ENCODE measurements around the gene MTCP1. TPM values are rescaled to one million over a fixed set of nuclear protein-coding genes. Genes with fewer than 3 reads are reported as not detected.

MTCP1 gene
- total and polyA plus RNA-seq, 2 of the 8 experiments (the other 6 are each of a cell fraction or from before 2014, with no cell fraction given): 1.2 to 12.3 TPM

DNA sequence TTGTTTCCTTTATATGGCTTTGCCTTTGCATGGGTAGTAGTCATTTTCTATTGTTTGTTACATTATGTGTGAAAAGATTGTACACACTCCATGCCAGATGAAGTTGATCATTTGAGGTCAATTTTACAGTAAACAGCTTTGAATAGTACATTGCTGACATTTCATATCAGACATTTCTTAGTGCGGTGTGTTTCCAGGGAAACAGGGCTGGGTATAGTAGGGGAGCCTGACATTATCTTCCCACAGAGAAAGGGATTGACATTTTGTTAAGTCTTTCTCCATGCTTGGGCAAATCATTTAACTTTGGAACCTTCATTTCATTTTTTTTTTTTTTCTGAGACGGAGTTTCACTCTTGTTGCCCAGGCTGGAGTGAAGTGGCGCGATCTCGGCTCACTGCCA is 39.3 kb downstream of the MTCP1 start:
- Histone ChIP-seq H3K9me3 (ENCODE audit: insufficient read depth in 2 of 2, low read depth in 1 of 2, low read length in 1 of 2) (no peaks in the 10 kb centered on the region), H3K4me2 (ENCODE audit: insufficient read depth in 1 of 2, low read depth in 2 of 2, low read length in 2 of 2) (no peak overlapping the region), H3K27me3 (replicated peaks in 1 of 4; ENCODE audit: control insufficient read depth in 3 of 4, extremely low read depth in 1 of 4, insufficient read depth in 3 of 4, low read length in 3 of 4) (no peaks in the 10 kb centered on the region), H3K9ac (replicated peaks in 1 of 4; ENCODE audit: extremely low read depth in 1 of 4, low read depth in 3 of 4, low read length in 3 of 4) (no peak overlapping the region), H4K20me1 (replicated peaks in 1 of 2; ENCODE audit: control insufficient read depth in 1 of 2, insufficient read depth in 2 of 2, low read length in 2 of 2) (no peaks in the 10 kb centered on the region), H2BK120ac (replicated peaks; ENCODE audit: low read depth, low read length) (no peak overlapping the region), H2BK15ac (ENCODE audit: low read length) (no peak overlapping the region), H2BK5ac (ENCODE audit: low read depth, low read length) (no peak overlapping the region), H3K79me1 (ENCODE audit: low read depth, low read length) (no peaks in the 10 kb centered on the region), H2AFZ (ENCODE audit: low read length) (no peak overlapping the region), H2BK12ac (ENCODE audit: low read depth, low read length) (no peak overlapping the region), H4K8ac (ENCODE audit: extremely low read depth, insufficient read depth, low read length) (no peak overlapping the region), H3K4me1 (replicated peaks in 1 of 4; ENCODE audit: control insufficient read depth in 3 of 4, insufficient read depth in 4 of 4, low read length in 3 of 4) (peaks cover 0 to 3% (median under 1%) of the 10 kb centered on the region in 4 experiments; a peak in 2 of 7 replicates), H3K56ac (replicated peaks; ENCODE audit: insufficient read length, low read depth, low read length) (no peak overlapping the region), H3K27ac (ENCODE audit: low read depth, low read length) (no peak overlapping the region), H3K4ac (replicated peaks; ENCODE audit: insufficient read length, low read depth, low read length) (no peak overlapping the region), H3K79me2 (ENCODE audit: control insufficient read depth in 1 of 2, insufficient read depth in 2 of 2, low read length in 2 of 2) (peaks cover 0 to 22% of the 10 kb centered on the region in 2 experiments; a peak in 2 of 4 replicates), H4K91ac (replicated peaks; ENCODE audit: insufficient read length, low read length) (no peak overlapping the region), H3K14ac (ENCODE audit: insufficient read length) (no peak overlapping the region), H2AK5ac (ENCODE audit: low read depth, low read length) (no peak overlapping the region), H2BK20ac (ENCODE audit: low read length) (no peak overlapping the region), H3K4me3 (ENCODE audit: extremely low read depth in 1 of 4, insufficient read depth in 2 of 4, low read depth in 3 of 4, low read length in 4 of 4) (no peak overlapping the region), H4K5ac (ENCODE audit: insufficient read length, low read depth, low read length) (no peak overlapping the region), H3K23me2 (ENCODE audit: low read depth, low read length) (peaks cover 3% of the 10 kb centered on the region; the same call in 1 of the 2 replicates), H3K18ac (ENCODE audit: extremely low read depth, low read length) (no peak overlapping the region), H3K23ac (ENCODE audit: insufficient read length) (no peak overlapping the region), H3K36me3 (ENCODE audit: control insufficient read depth in 2 of 4, insufficient read depth in 4 of 4, low read length in 3 of 4) (peaks cover 0 to 9% (median 2%) of the 10 kb centered on the region in 4 experiments; a peak in 3 of 8 replicates)
- no peak for FAIRE-seq
- 100% methylated on average over 1 of the region's 5 CpGs; no CpG with 5 or more reads in 1 of the 2 experiments for WGBS, 2 experiments (ENCODE audit: extremely low coverage in 1 of 2, insufficient coverage in 1 of 2, insufficient read length in 1 of 2, insufficient replicate concordance in 2 of 2, low coverage in 1 of 2, low lambda C conversion rate in 2 of 2, missing lambda C conversion rate in 1 of 2)
- DNase-seq (ENCODE audit: low read depth in 1 of 2, low spot score in 2 of 2): no peak
- POLR2A ChIA-PET (ENCODE audit: partially characterized antibody): no interaction called here
- CTCF ChIA-PET (ENCODE audit: partially characterized antibody): interaction anchor here (1.0 kb wide), 1 partner anchor 44 kb away, joined by 3 read pairs; no protein-coding TSS in a partner anchor
- no peak for TF ChIP-seq RNF2 (IDR thresholded peaks at IDR 0.05; ENCODE audit: borderline replicate concordance, low read depth, low read length, missing control alignments, poor library complexity, severe bottlenecking)
- no peak for TF ChIP-seq NRF1 (IDR thresholded peaks at IDR 0.05; ENCODE audit: low read depth, low read length)
- no peak for TF ChIP-seq HDAC6 (IDR thresholded peaks at IDR 0.05; ENCODE audit: low read depth, low read length)
- no peak for TF ChIP-seq CTBP2 (IDR thresholded peaks at IDR 0.05; ENCODE audit: borderline replicate concordance, insufficient read depth, insufficient read length, low read length)
- TF ChIP-seq, protein P1, sequence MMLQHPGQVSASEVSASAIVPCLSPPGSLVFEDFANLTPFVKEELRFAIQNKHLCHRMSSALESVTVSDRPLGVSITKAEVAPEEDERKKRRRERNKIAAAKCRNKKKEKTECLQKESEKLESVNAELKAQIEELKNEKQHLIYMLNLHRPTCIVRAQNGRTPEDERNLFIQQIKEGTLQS (IDR thresholded peaks at IDR 0.05; ENCODE audit: insufficient read depth, low read depth, low read length): no peak
- TF ChIP-seq, protein P2, sequence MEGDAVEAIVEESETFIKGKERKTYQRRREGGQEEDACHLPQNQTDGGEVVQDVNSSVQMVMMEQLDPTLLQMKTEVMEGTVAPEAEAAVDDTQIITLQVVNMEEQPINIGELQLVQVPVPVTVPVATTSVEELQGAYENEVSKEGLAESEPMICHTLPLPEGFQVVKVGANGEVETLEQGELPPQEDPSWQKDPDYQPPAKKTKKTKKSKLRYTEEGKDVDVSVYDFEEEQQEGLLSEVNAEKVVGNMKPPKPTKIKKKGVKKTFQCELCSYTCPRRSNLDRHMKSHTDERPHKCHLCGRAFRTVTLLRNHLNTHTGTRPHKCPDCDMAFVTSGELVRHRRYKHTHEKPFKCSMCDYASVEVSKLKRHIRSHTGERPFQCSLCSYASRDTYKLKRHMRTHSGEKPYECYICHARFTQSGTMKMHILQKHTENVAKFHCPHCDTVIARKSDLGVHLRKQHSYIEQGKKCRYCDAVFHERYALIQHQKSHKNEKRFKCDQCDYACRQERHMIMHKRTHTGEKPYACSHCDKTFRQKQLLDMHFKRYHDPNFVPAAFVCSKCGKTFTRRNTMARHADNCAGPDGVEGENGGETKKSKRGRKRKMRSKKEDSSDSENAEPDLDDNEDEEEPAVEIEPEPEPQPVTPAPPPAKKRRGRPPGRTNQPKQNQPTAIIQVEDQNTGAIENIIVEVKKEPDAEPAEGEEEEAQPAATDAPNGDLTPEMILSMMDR (IDR thresholded peaks at IDR 0.05; ENCODE audit: control extremely low read depth in 1 of 3, insufficient read depth in 1 of 3, low read depth in 1 of 3, low read length in 3 of 3): no peak
- TF ChIP-seq CBX8 (IDR thresholded peaks at IDR 0.05; ENCODE audit: borderline replicate concordance, low read depth, low read length): no peak
- no peak for TF ChIP-seq GABPA (IDR thresholded peaks at IDR 0.05; ENCODE audit: borderline replicate concordance, insufficient read depth, low read length)
- no peak for TF ChIP-seq EGR1 (IDR thresholded peaks at IDR 0.05; ENCODE audit: borderline replicate concordance, low read depth, low read length)
- TF ChIP-seq CEBPB (IDR thresholded peaks at IDR 0.05; ENCODE audit: low read depth, low read length): no peak
